COLO668 (cell line): Measurements from ENCODE around the gene STS.
"Not testable (repeated sequence)": the region's sequence is repeated elsewhere in the genome, so short reads cannot be mapped to it uniquely, and the experiment has no call there.

Source experiments
- DNase-seq: peaks from one replicate; lab custom pipeline; 2025; ENCODE audit not compliant: unreplicated experiment; lab: John Stamatoyannopoulos, UW

The STS gene

DNA sequence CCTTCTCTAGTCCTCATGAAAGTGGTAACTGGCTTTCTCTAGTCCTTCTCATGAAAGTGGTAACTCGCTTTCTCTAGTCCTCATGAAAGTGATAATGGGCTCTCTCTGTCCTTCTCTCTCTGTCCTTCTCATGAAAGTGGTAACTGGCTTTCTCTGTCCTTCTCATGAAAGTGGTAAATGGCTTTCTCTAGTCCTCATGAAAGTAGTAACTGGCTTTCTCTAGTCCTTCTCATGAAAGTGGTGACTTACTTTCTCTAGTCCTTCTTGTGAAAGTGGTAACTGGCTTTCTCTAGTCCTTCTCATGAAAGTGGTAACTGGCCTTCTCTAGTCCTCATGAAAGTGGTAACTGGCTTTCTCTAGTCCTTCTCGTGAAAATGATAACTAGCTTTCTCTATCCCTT, 31.3 kb downstream of the STS start:
- DNase-seq: not testable (repeated sequence)

DNA sequence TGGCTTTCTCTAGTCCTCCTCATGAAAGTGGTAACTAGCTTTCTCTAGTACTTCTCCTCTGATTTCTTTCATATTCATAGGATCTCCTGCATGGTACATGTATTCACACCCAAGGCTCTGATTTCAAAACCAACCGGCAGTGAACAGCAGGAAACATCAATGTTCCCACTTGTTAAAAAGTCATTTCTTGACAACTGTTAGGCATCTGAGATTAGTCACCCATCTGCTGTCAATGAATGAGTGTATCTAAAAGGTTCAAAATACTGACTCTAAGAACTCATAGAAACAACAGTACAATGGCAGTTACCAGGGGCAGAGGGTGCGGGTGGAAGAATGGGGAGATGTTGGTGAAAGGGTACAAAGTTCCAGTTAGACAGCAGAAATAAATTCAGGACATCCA, 31.9 kb downstream of the STS start:
- DNase-seq: no peak

DNA sequence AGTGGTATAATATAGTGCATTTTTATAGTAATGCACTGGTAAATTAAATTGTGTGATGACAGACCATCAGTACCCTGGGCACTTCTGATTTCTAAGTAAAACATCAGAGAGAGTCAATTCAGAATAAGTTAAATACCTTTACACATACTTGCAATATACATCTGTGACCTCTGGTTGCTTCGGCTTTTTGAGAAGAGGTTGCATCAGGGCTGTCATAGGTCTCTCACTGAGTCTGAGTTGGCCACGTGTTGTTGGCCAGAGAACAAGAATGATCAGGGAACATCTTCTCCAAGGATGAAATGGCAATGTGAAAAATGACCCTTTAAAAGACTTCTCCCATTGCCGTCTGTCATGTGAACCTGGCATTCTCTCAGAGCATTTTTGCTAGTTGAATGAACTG, 37.3 kb downstream of the STS start:
- DNase-seq: no peak

DNA sequence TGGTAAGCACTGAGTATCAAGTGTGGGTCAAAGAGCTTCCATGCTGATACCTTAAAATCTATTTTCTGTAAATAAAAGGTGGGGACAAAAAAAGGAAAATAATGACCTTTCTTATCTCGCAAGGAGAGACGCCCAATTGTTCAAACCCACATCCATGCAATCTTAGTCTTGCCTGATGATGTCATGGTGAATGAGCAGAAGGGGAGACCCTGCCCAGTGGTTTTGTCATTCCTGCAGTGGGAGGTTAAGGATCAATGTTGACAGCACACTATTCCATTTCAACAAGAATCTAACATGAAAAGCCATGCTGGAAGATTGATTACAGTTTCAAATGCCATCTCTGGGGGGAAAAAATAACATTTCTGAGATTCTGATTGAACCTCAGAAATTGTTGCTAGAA, 41.2 kb downstream of the STS start:
- no peak for DNase-seq

DNA sequence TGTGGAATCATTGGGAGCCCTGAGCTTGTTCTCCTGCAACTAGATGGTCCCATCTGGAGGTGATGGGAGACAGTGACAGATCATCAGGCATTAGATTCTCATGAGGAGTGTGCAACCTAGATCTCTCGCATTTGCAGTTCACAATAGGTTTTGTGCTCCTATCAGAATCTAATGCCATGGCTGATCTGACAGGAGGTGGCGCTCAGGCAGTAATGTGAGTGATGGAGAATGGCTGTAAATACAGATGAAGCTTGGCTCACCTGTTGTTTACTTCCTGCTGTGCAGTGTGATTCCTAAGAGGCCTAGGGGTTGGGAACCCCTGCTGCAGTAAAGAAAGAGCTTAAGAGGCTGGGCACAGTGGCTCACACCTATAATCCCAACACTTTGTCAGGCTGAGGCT, 42.6 kb downstream of the STS start:
- DNase-seq: peak; percentile 45

DNA sequence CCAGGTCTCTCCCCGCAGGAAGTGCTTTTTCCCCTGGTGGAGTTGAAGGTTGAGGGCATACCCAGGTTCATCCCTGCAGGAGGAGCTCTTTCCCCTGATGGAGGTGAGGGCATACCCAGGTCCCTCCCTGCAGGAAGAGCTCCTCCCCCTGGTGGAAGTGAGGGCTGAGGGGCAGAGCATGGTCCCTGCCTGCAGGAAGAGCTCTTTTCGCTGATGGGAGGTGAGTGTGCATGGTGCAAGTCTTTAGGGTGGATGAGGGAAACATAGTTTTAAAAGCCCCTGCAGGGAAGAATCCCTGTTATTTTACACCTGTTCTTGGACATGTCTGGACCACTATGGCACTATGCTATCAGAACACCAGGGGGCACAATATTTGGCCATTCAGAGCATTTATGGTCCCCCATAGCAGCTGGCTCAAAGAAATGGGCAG, 44.2 kb downstream of the STS start:
- DNase-seq: no peak

DNA sequence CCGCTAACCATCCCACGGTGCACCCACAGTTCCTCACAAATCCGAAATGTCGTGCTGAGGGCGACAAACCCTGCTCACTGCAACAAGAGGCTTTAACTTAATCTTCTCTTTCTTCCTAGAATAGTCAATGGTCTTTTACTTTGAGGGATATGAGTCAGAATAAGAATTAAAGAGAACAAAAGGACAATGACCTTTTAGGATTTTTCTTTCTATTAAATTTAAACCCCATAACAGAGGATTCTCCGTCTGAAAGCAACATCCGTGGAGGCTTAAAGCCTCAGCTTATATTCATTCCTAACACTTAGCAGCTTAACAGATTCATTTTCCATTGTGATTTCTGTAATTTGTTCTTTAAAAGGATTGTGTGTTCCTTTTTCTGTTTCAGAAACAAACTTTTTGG, 45.4 kb downstream of the STS start:
- DNase-seq: no peak

DNA sequence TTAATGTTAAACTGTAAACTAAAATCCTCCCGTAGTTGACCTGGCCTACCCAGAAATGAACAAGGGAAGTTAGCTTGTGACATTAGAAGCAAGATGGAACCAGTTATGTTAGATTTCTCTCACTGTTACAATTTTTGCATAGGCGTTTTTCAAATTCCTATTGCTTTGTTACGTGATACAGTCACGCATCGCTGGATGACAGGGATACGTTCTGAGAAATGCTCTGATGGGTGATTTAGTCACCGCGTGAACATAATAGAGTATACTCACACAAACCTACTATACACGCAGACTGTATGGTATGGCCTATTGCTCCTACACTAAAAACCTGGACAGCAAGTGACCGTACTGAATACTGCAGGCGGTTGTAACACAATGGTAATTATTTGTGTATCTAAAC, 47.1 kb downstream of the STS start:
- no peak for DNase-seq
